HuH-7.5 (cell line): ENCODE results near the gene CIC.

Source experiments
- DNase-seq: peaks from one replicate; pipeline ENCODE4 v3.0.0; 2011; ENCODE audit warnings: low spot score

CIC gene

DNA sequence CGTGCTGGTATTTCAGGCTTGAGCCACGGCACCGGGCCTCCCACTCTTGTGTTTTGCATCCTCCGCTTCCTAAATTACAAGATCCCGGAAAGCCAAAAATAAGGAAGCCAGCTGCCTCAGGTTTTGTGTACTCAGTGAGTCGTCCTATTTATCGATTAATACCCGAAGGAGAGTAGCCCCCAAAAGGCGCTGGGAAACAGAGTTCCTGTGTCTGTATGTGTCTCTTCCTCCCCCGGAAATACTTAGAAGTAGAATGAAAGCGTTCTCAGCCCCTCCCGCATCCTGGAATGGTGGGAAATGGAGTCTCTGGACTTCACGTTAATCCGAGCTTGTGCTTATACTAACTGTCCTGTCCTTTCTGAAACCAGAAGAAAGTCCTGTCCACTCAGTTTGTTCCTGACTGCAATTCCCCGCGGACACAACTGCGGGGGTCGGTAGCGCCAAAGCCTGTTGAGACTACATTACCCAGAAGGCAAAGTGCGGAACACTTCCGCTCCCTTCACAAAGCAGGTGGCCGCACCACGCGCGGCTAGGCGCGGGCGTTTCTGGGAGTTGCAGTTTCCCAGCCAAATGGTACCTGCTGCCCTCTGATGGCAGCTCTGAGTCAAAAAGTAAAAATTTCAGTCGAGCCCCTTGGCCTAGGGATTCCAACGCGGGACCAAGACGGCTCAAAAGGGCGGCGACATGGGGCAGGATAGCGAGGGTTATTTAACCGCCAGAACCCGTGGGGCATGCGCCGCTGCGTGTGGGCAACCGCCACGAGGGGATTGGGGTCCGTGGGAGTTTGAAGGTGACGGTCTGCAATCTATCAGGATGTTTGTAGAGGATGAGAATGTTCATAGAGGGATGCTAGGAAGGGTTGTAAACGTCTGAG is 24.5 kb upstream of the CIC start:
- DNase-seq = peak; percentile 92

DNA sequence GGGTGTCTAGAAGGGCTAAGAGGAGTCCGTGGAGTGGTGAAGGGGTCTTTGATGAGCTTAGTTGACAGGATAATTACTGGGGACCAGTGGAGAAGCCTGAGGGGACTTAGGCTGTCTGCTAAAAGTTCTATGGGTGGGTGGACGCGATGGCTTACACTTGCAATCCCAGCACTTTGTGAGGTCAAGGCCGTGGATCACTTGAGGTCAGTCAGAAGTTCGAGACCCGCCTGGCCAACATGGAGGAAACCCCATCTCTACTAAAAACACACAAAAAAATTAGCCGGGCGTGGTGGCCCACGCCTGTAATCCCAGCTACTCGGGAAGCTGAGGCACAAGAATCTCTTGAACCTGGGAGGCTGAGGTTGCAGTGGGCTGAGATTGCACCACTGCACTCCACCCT is 23.8 kb upstream of the CIC start:
- DNase-seq = no peak

DNA sequence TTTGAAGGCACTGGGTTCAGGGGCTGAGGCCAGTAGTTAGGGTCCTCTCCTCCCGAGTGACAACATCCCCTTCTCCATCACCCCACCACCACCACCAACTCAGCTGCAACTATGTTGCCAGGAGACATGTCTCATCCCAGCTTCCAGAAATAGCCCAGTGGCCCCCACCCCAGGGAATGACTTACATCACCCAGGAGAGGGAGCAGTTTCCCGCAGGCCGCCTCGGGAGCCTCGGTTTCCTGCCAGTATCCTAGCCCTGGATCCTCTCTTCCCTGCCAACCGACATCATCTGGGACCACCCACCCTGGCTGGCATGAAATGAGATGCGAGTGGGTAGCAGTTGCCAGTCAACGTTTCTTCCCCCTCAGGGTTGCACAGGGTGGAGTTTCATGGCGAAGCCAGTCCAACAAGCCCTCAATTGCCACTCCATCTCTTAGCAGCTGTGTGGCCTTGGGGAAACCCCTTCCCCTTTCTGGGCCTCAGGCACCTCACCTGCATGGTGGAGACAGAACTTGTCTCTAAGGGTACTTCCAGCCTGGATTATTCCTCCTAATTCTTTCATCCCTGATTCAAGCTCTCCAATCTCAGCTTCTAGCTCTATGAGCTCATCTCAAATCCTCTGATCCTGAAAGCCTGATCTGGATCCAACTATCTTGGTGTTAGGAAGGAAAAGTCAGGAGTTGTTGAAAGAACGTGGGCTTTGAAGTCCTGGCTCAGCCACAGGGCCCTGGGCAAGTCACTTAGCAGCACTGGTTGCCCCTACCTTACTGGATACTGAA is 22.7 kb upstream of the CIC start:
- DNase-seq = no peak

DNA sequence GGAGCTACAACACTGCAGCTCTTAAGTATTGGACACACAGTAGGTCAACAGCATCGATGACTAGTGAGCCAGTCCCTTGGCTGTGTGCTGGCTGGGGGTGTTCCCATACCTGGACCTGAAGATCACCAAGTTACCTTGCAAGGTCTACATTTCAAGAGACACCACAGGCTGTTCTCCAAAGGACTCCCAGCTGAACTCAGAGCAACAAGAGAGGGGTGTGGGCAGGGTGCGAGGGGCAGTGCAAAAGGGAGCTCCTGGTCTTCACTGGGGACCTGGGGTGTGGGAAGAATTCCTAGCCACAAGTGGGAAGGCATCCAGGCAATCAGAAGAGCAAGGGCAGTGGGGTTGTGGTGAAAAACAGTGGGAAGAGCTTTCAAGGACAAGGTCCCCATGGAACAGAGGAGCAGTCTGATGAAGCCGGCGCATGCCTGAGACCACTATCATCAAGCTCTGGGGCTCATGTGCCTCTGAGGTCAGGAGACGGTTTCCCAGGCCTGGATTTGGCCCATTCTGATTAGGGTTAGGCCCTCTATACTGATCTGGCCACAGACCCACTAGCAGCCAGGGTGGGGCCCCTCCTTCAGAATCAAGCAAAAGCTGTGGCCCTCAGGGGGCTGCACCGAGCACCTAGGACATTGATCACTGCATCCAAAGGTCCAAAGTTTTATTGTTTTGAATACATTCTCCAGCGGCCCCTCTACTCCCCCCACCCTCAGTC is 22.0 kb upstream of the CIC start:
- DNase-seq = no peak

DNA sequence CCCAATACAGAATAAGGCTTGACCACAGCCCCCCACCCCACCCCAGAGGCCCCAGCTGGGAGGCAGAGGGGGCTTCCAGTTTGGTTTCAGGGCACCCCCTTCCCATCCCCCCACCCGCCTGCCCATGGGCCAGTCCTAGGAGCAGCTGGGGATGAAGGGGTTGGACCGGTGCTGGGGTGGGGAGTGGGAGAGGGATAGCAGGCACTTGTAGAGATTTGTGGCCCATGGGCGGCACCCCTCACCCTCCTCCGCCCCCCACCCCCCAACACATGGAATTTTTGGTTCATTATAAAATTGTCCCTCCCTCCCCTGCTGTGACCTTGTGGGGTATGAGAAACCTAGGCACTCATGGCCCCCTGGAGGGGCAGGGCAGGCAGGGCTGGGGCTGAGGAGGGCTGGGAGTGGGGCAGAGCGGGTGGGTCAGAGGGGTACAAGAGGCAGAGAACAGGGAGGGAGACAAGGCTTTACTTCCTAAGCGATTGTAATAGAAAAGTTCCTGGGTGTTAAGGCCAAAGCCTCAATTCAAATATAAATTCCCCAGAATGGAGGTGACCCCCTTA is 21.3 kb upstream of the CIC start:
- DNase-seq = no peak

DNA sequence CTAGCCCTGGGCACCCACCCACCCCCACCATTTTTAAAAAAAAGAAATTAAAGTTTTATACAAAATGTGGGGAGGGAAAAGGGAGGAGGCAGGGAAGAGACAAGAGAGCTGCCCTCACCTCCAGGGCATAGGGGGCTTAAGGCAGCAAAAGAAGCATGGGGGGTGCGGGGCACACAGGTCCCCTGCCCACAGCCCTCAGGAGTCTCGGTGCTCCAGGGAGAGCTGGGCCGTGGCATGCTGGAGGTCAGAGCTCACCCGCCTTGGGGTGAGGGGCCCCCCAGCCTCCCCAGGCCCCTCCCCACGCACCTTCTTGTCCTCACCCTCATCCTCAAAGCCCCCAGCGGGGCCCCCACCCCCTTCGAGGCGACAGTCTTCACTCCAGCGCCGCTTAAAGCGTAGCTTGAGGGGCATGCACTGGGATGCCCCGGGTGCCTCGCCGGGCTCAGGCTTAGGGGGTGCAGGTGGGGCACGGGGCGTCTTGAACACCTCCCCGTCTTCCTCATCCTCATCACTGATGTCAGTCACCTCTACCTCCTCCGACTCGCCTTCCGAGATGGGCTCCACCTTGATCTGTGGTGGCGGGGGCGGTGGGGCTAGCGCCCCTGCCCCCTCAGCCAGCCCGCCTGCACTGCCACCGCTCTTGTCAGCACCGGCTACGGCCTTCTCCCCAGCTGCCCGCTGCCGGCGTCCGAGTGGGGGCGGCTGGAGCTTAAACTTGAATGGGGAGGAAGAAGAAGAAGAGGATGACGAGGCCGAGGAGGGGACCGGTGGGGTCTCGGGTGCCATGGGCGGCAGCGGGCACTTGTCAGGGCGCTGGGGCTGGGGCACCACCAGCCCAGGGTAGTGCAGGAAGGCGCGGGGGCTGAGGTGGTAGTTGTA is 20.5 kb upstream of the CIC start:
- no peak for DNase-seq

DNA sequence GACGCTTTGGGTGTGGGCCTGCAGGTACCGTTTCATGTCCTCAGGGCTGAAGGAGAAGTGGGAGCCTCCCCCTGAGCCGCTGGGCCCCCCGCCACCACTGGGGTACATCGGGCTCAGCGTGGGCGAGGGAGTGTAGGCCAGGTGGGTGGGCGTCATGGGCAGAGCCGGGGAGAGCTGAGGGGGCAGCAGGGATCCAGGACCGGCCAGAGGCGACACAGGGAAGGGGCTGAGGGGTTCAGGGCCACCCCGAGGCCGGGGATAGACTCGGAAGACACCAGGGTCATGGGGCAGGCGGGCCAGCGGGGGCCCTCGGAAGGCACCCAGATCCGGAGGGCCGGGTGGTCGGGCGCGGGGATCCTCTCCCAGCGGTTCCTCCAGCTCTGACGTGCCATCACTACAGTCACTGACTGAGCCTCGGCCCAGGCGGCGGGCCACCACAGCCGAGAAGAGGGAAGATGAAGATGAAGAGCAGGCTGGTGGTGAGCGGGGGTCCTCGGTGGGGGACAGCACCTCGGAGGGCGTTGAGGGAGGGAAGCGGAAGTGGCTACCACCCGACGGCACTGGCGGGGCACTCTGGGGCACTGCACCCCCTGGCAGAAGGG is 19.8 kb upstream of the CIC start:
- no peak for DNase-seq

DNA sequence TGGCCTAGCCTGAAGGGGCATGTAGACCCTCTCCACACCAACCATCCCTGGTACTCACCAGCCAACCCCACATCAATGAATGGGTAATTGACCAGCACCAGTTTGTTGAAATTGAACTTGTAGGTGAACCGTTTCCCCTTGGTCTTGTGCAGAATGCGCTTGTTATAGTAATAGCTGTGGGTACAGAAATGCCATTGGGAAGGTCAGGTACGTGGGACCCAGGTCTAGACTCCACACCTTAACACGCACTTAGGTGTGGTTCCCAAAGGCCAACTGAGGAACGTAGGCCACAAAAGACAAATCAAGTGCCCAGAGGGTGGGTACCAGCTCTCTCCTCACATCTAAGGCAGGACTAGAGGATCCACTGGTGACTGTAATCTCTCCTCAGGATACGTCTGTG is 19.3 kb upstream of the CIC start:
- no peak for DNase-seq

DNA sequence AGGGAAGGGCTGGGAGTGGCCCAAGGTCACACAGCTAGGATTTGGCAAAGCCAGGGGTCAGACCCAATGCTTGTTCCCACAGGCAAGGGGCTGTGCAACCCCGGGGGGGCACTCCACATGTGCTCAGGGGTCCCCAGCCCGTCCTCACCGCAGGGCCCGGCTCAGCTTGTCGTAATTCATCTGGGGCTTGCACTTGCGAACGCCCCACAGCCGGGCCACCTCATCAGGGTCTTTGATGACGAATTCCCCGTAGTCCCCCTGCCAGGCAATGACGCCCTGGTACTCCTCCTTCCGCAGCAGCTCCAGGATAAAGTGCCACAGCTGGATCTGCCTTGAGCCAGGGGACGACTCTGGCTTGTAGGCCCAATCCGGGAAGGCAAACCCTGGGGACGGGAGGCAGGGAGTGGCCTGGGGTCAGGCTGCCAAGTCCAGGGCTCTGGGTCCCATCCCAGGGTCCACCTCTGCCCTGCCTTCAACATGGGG is 18.8 kb upstream of the CIC start:
- DNase-seq = no peak

DNA sequence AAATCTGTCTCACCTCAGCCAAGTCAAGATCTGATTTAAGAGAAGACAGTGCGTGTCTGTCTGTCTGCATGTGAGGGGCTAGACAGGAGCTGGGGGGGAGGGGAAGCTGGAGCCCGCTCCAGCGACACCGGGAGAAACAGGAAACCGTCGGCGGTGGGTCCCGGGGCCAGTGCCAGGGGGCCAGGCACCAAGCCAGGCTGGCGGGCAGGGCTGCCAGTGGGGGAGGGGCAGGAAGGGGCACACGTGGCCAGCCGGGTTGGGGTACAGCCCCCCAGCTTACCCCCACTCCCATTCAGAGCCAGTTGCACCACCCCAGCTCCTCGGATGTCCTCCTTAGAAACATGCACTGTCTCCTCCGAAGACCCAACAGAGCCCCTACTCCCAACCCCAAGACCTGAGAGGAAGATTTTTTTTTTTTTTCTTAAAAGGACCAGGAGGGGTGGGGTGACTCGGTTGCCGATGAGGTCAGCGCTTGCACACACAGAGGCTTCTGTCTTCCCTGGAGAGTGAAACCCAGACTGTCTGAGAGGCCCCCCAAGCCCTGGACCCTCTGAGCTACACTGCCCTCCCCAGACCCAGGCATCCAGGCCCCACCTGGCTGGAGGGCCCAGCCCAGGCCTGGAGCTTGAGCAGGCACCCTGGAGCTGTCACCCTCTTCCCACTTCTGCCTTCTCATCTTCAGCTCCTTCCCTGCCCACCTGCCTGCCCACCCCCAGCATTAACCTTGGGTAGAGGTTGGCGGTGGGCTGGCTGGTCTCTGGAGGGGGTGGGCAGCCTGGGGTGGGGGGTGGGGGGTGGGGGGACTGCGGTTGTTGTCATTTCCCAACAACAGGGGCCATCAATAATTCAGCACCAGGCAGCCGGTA is 18.2 kb upstream of the CIC start:
- DNase-seq = no peak

DNA sequence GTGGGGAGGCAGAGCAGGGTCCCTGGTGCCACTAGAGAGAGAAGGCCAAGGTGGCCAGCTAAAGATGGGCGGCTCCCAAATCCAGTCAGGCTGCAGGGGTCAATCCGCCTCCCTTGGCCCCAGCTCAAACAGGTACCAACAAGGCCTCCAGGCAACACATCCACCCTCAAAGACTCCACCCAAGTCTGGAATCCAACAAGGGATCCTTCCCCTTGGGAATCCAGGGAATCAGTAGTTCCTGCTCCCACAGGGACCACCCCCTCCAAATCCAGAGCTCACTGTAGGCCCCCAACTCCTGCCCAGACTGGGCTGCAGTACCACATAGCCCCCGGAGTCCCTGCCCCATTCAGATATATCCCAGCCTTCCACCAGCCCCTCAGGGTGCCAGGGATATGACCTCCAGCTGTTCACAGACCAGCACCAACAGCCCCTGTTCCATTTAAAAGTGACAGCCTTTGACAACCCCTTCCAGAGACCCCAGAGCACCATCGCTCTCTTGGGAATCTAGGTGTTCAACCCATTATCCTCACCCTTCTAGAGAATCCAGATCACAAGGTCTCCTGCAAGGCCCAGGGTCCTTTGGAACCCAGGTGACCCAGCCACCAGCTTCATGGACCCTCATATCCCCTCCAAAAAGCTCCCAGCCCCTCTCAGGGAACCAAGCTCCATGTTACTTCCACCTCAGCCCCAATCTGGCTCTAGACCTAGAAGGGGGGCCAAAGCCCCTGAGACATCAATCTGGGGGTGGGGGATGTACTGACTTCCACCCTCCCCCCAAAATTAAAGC is 17.3 kb upstream of the CIC start:
- DNase-seq = no peak

DNA sequence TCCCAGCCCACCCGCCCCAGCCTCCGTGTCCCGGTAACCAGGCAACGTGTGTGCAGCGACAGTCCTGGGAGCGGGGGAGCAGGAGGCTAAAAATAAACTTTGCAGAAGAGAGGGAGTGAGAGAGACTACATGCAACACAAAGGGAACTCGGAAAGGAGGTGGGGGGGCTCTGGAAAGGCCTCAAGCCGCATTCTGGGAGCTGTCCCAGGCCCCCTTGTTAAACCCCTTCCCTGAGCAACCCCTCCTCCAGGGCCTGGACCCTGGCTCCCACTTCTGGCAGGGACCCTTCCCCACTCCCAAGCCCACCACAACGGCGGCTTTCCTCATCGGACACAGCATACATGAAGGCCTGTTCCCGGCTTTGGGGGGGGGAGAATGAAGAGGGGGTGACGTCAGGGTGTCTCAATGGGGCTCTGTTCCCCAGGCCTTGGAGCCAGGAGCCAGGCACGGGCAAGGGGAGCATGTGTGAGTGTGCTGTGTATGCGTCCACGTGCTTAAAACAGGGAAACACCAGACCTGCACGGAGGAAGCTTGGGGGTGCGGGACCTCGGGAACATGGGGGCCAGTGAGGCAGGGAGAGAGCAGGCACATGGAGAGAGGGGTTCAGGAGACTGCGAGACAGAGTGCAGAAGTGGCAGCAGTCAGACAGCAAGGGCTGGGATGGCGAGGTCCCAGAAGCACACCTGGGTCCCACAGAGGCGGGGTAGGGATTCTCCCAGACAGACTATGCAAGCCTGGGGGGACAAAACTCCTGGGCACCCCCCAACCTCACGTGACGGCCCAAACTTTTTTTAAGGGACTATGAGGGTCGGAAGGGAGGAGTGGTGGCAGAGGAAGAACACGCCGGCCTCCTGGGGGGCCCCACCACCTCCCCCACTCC is 16.4 kb upstream of the CIC start:
- no peak for DNase-seq

DNA sequence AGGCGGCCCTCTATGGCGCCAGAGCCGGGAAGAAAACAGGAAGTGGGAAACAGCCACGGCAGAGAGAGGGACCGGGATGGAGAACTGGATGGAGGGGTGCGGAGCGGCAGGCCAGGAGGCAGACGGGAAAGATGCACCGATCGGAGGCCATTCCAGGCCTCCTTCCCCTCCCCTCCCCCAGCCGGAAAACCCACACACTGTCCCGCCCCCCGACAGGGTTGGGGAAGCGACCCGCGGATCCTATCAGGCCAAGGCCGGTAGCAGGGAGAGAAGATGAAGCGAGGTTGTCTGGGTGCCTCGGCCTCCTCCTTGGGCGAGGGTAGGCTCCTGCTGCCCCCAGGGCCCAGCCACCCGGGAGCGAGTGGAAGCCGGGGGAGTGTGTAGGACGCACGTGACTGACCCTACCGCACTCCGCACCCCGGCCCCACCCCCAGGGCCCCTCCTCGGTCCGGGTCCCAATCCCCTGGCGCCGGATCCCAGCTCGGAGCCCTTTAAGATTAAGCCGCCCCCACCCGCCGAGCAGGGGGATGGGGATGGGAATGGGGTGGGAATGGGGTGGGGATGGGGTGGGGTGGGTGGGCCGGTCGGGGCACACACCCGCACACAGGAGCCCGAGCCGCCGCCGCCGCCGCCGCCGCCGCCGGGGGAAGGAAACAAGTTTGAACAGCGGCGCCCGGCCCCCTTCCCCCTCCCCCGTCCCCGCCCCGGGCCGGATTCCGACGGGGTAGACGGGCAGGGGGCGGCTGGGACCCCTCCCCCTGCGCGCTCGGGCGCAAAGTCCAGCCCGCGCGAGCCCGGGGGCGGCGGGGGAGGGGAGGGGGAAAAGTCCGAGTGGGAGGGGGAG is 15.6 kb upstream of the CIC start:
- peak; percentile 91 for DNase-seq

DNA sequence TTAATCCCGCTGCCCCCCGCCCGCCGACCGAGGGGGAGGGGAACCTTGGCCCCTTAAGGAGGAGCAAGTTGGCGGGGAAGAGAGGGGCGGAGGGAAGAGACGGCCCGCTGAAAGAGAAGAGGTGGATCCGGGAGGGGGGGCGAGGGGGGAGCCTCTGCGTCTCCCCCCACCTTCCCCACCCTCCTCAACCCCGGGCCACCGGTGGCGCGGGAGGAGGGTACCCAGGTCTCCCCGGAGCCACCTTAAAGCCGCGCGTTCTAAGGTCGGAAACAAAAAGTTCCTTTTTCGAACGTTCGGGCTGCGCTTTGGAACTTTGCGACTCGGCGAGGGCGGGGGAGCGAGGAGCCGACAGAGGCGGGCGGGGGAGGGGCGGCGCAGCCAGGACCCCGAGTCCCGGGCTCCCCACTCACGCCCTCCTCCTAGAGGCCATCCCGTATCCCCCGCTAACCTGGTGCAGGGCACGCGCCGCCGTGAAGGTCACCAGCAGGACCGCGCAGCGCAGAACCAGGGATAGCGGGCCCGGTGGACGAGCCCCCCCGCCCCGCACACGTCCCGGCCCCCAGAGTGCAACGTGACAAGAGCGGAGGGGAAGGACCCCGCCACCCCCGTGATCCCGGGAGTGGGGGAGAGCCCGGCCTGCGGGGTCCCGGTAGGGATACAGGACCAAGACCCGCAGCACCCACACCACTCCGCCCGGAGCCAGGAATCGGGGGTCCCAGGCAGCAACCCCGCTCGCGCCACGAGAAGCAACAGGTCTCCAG is 14.8 kb upstream of the CIC start:
- DNase-seq = peak; percentile 73

DNA sequence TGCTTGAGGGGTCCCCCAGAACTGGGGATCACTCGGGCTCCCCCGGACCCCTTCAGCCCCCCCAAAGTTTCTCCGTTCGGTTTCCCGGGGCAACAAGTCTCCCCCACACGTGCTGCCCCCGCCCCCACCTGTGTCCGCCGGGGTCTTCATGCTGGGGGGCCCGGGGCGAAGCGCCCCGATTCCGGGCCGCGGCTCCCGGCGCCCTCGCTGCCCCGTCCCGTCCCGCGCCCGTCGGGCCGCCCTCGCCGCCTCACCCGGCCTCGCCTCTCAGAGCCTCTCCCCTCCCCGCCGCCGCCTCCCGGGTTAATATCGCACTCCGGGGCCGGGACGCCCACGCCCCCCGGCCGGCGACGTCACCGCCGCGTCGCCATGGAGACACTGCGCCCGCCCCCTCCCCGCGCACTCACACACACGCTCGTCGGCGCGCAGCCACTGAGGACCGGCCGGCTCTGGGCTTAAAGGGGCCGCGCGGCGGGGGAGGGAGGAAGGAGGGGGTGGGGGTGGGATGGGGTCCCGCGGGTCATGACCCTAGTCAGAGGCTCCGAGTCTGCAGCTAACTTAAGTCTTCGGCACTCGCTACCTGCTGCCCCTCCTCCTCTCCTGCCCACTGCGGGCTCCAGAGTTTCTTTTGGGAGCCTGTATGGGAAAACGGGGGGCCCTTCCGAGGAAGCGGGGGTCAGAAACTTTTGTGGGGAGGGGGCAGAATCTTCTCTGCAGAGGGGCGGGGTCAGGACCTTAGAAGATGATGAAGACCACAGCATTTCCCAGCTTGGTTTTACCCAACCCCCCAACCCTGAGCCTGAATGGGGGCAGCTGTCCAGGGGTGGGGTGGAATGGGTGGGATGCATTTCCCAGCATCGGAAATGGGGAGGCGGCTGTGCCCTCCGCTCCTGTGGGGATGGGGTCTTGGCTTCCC is 13.9 kb upstream of the CIC start, which contains the start of gene ERF:
Gene ERF (minus strand): TSS at position 279 of the 916 bp plus-strand sequence. CDS start 129 bp downstream, at position 150.
- DNase-seq = peak; percentile 92
